Left cardiac atrium (tissue), 4 donors: Measurements from ENCODE around the gene LNX1. TPM values are rescaled to one million over a fixed set of nuclear protein-coding genes. Genes with fewer than 3 reads are reported as not detected.
"Not testable (repeated sequence)": the region's sequence is repeated elsewhere in the genome, so short reads cannot be mapped to it uniquely, and the experiment has no call there.

Experiments used
- ATAC-seq, 2 donors: fragments of 200-7000 bp; cut with Tn5 transposase; one replicate each; pipeline ENCODE4 v1.9.1; 2020; ENCODE audit warnings: mild to moderate bottlenecking in 2 of 2, moderate library complexity in 2 of 2
- DNase-seq: peaks from one replicate; pipeline ENCODE4 v3.0.0-alpha.2; 2020
- intact Hi-C, 2 donors: fragments of 100-400 bp; cut with DNase I; formaldehyde crosslinking; loops; one replicate each; pipeline versions ENCODE4 v1.14.1 to v1.15.1; 2022 to 2023
- total RNA-seq, 2 donors: library from RNA; stranded (reverse); fragmentation: NEBNext Ultra II Directional; extraction: Animal tissue kit (Norgen Biotek cat#: 25700); gene quantifications; one replicate each; pipeline ENCODE4 v1.2.1, GENCODE V29; 2021
- donor health status: DM: no; HTN: yes; CAD: no.
- donor health status: DM: no; HTN: yes; CAD: no; lungs with severe emphysema.
- donor health status: DM: yes; HTN: yes; CAD: no.
- donor health status: Dilated cardiomyopathy.

The LNX1 gene
- total RNA-seq, 2 donors from 2014 or later = 5.9 to 11.5 TPM

GRCh38 chr4:53483250-53483649 lies 108.0 kb downstream of the LNX1 start:
- ATAC-seq = no peak
- intact Hi-C loops = loop anchor here in 1 of 2 donors (10.0 kb wide), 1 partner anchor 742 kb away; the partner anchor contains the start of gene PDGFRA
- DNase-seq = no peak

GRCh38 chr4:53481586-53481985 lies 109.7 kb downstream of the LNX1 start:
- no peak for DNase-seq
- no peak for ATAC-seq
- intact Hi-C loops = loop anchor here in 1 of 2 donors (10.0 kb wide), 1 partner anchor 743 kb away; the partner anchor contains the start of gene PDGFRA

- DNase-seq = no peak
- intact Hi-C loops = loop anchor here in 1 of 2 donors (10.0 kb wide), 1 partner anchor 744 kb away; the partner anchor contains the start of gene PDGFRA
- no peak for ATAC-seq
Observed at GRCh38 chr4:53480909-53481308, 110.4 kb downstream of the LNX1 start.

GRCh38 chr4:53479736-53480525 lies 111.4 kb downstream of the LNX1 start:
- intact Hi-C loops = loop anchor here in 1 of 2 donors (10.0 kb wide), 1 partner anchor 745 kb away; the partner anchor contains the start of gene PDGFRA
- no peak for ATAC-seq
- no peak for DNase-seq

GRCh38 chr4:53478671-53479456 lies 112.4 kb downstream of the LNX1 start:
- intact Hi-C loops = no loop called here
- DNase-seq (no peak), ATAC-seq (peak in 1 of 2 donors; percentile 64)

- DNase-seq = no peak
- ATAC-seq = no peak
- intact Hi-C loops = no loop called here
Observed at GRCh38 chr4:53477636-53478035, 113.7 kb downstream of the LNX1 start.

GRCh38 chr4:53477038-53477565 lies 114.2 kb downstream of the LNX1 start:
- intact Hi-C loops = no loop called here
- ATAC-seq (no peak), DNase-seq (no peak)

GRCh38 chr4:53476232-53477037 lies 114.9 kb downstream of the LNX1 start:
- ATAC-seq = peak in 1 of 2 donors; percentile 84
- DNase-seq = peak; percentile 36
- intact Hi-C loops = no loop called here

- DNase-seq, ATAC-seq, intact Hi-C loops: not testable (repeated sequence)
Observed at GRCh38 chr4:53466576-53466975, 124.7 kb downstream of the LNX1 start.

GRCh38 chr4:53465891-53466290 lies 125.4 kb downstream of the LNX1 start:
- no peak for DNase-seq
- intact Hi-C loops = no loop called here
- ATAC-seq = no peak

GRCh38 chr4:53465281-53465680 lies 126.0 kb downstream of the LNX1 start:
- ATAC-seq = no peak
- no peak for DNase-seq
- intact Hi-C loops = no loop called here

GRCh38 chr4:53463340-53463739 lies 127.9 kb downstream of the LNX1 start:
- intact Hi-C loops = no loop called here
- no peak for DNase-seq
- ATAC-seq = no peak

GRCh38 chr4:53461244-53461643 lies 130.0 kb downstream of the LNX1 start:
- intact Hi-C loops = no loop called here
- ATAC-seq = no peak
- no peak for DNase-seq

GRCh38 chr4:53459548-53459947 lies 131.7 kb downstream of the LNX1 start:
- DNase-seq (no peak), ATAC-seq (peak in 1 of 2 donors; percentile 25)
- intact Hi-C loops = no loop called here

- intact Hi-C loops = no loop called here
- ATAC-seq = no peak
- no peak for DNase-seq
Observed at GRCh38 chr4:53456178-53456577, 135.1 kb downstream of the LNX1 start.

- no peak for DNase-seq
- ATAC-seq = no peak
- intact Hi-C loops = no loop called here
Observed at GRCh38 chr4:53455766-53456165, 135.5 kb downstream of the LNX1 start.

GRCh38 chr4:53453385-53453784 lies 137.9 kb downstream of the LNX1 start:
- ATAC-seq = no peak
- no peak for DNase-seq
- intact Hi-C loops = no loop called here

- no peak for ATAC-seq
- intact Hi-C loops = no loop called here
- no peak for DNase-seq
Observed at GRCh38 chr4:53450773-53451172, 140.5 kb downstream of the LNX1 start.

- intact Hi-C loops = no loop called here
- ATAC-seq = no peak
- DNase-seq = no peak
Observed at GRCh38 chr4:53444954-53445353, 146.3 kb downstream of the LNX1 start.
